Measurements from ENCODE around the gene DLX3.
A peak's percentile ranks its signal among the peaks of the same experiment; 100 is the strongest.

Gene DLX3

GRCh38 chr17:49977463-49978389 is 17.3 kb downstream of the DLX3 start:
- FAIRE-seq = no peak
- no peak for DNase-seq (ENCODE audit: extremely low spot score, insufficient read length, low read depth)

GRCh38 chr17:49976828-49977202 is 18.2 kb downstream of the DLX3 start:
- FAIRE-seq = no peak
- DNase-seq (ENCODE audit: extremely low spot score, insufficient read length, low read depth) = no peak

GRCh38 chr17:49976163-49976827 is 18.7 kb downstream of the DLX3 start:
- FAIRE-seq (no peak), DNase-seq (ENCODE audit: extremely low spot score, insufficient read length, low read depth) (no peak)

- no peak for DNase-seq (ENCODE audit: extremely low spot score, insufficient read length, low read depth)
- no peak for FAIRE-seq
Observed at GRCh38 chr17:49975531-49975930, 19.5 kb downstream of the DLX3 start.

GRCh38 chr17:49973271-49973615 is 21.8 kb downstream of the DLX3 start:
- no peak for DNase-seq (ENCODE audit: extremely low spot score, insufficient read length, low read depth)
- FAIRE-seq = no peak

GRCh38 chr17:49972486-49973270 is 22.3 kb downstream of the DLX3 start:
- no peak for DNase-seq (ENCODE audit: extremely low spot score, insufficient read length, low read depth)
- no peak for FAIRE-seq

- DNase-seq (ENCODE audit: extremely low spot score, insufficient read length, low read depth) (no peak), FAIRE-seq (no peak)
Observed at GRCh38 chr17:49971848-49972485, 23.1 kb downstream of the DLX3 start.

- DNase-seq (ENCODE audit: extremely low spot score, insufficient read length, low read depth) = no peak
Observed at GRCh38 chr17:49971199-49971847, 23.7 kb downstream of the DLX3 start.

GRCh38 chr17:49970498-49970897 is 24.5 kb downstream of the DLX3 start:
- FAIRE-seq = no peak
- DNase-seq (ENCODE audit: extremely low spot score, insufficient read length, low read depth) = no peak

More at GRCh38 chr17:49971199-49971847, 23.7 kb downstream of the DLX3 start:
- no peak for FAIRE-seq

- no peak for DNase-seq (ENCODE audit: extremely low spot score, insufficient read length, low read depth)
- FAIRE-seq = no peak
Observed at GRCh38 chr17:49969795-49970389, 25.1 kb downstream of the DLX3 start.

- DNase-seq (ENCODE audit: extremely low spot score, insufficient read length, low read depth) = peak; percentile 50
- peak; percentile 15 for FAIRE-seq
Observed at GRCh38 chr17:49969134-49969759, 25.8 kb downstream of the DLX3 start, which contains the start of gene DLX4. Gene DLX4 (plus strand): TSS chr17:49969190. CDS start chr17:49969469, 279 bp downstream.

GRCh38 chr17:49968405-49969133 is 26.5 kb downstream of the DLX3 start:
- FAIRE-seq = peak; percentile 75
- DNase-seq (ENCODE audit: extremely low spot score, insufficient read length, low read depth) = peak; percentile 30

GRCh38 chr17:49967621-49968404 is 27.2 kb downstream of the DLX3 start:
- DNase-seq (ENCODE audit: extremely low spot score, insufficient read length, low read depth) = no peak
- no peak for FAIRE-seq

GRCh38 chr17:49967205-49967604 is 27.8 kb downstream of the DLX3 start:
- no peak for DNase-seq (ENCODE audit: extremely low spot score, insufficient read length, low read depth)
- FAIRE-seq = no peak

GRCh38 chr17:49966767-49967166 is 28.3 kb downstream of the DLX3 start:
- FAIRE-seq = no peak
- no peak for DNase-seq (ENCODE audit: extremely low spot score, insufficient read length, low read depth)

- no peak for FAIRE-seq
Observed at GRCh38 chr17:49965524-49965909, 29.5 kb downstream of the DLX3 start.

GRCh38 chr17:49964769-49965523 is 30.1 kb downstream of the DLX3 start:
- no peak for DNase-seq (ENCODE audit: extremely low spot score, insufficient read length, low read depth)
- no peak for FAIRE-seq

More at GRCh38 chr17:49965524-49965909, 29.5 kb downstream of the DLX3 start:
- DNase-seq (ENCODE audit: extremely low spot score, insufficient read length, low read depth) = no peak

Data from GM18507 (cell line).